Left lung (tissue), 10 donors: ENCODE data around the gene TMEM161B. TPM values are rescaled to one million over a fixed set of nuclear protein-coding genes. Genes with fewer than 3 reads are reported as not detected.
"Not testable (repeated sequence)": the region's sequence is repeated elsewhere in the genome, so short reads cannot be mapped to it uniquely, and the experiment has no call there.

Experiments used
- ATAC-seq: fragments of 200-7000 bp; cut with Tn5 transposase; one replicate; pipeline ENCODE4 v1.9.1; 2020; ENCODE audit warnings: moderate library complexity
- DNase-seq, 4 donors: peaks; one replicate each; pipeline ENCODE4 v3.0.0-alpha.2; 2013 to 2020
- H3K27ac ChIP-seq, 2 donors: fragments of 200-600 bp; sonication (generic) in 1 of 2; one replicate each; pipeline versions ENCODE4 v1.5.0 to v1.8.0; 2020 to 2021
- H3K27me3 ChIP-seq, 2 donors: fragments of 200-600 bp; sonication (generic) in 1 of 2; one replicate each; pipeline versions ENCODE4 v1.5.0 to v1.8.0; 2020 to 2021
- H3K36me3 ChIP-seq, 2 donors: fragments of 200-600 bp; sonication (generic) in 1 of 2; one replicate each; pipeline versions ENCODE4 v1.5.0 to v1.8.0; 2020 to 2021
- H3K4me1 ChIP-seq, 2 donors: fragments of 200-600 bp; one replicate each; pipeline ENCODE4 v1.8.0; 2021
- H3K4me3 ChIP-seq, 2 donors: fragments of 200-600 bp; sonication (generic) in 1 of 2; one replicate each; pipeline versions ENCODE4 v1.5.0 to v1.8.0; 2020 to 2021; ENCODE audit warnings: mild to moderate bottlenecking in 1 of 2
- H3K9me3 ChIP-seq, 2 donors: fragments of 200-600 bp; sonication (generic) in 1 of 2; one replicate each; pipeline versions ENCODE4 v1.5.0 to v1.8.0; 2020 to 2021
- CTCF ChIP-seq, 2 donors: fragments of 200-600 bp; sonication (generic) in 1 of 2; IDR thresholded peaks; one replicate each; pipeline versions ENCODE4 v1.5.0 to v1.8.0; 2021; ENCODE audit warnings: antibody characterized with exemption in 2 of 2
- intact Hi-C, 2 donors: fragments of 100-400 bp; cut with DNase I; formaldehyde crosslinking; loops; one replicate each; pipeline versions ENCODE4 v1.11.2 to v1.14.2; 2022
- polyA plus RNA-seq, 6 donors: library from polyadenylated mRNA; unstranded; fragments of 120-200 nt; gene quantifications; one replicate each; pipeline ENCODE4 v1.2.1, GENCODE V29; 2013; ENCODE audit not compliant: insufficient read length in 6 of 6
- total RNA-seq, 2 donors: library from RNA; stranded (reverse); fragmentation: NEBNext Ultra II Directional; extraction: Animal tissue kit (Norgen Biotek cat#: 25700); gene quantifications; one replicate each; pipeline ENCODE4 v1.2.1, GENCODE V29; 2021
- donor health status: DM: no; HTN: yes; CAD: no.
- donor health status: DM: no; HTN: no; CAD: no.

The TMEM161B gene
- total and polyA plus RNA-seq, 8 donors, result 13.6 to 37.1 (median 27.4) TPM

- intact Hi-C loops, result no loop called here
- peaks cover 0 to 24% of the 10 kb centered on the region in 2 donors for H3K36me3 ChIP-seq
- H3K27ac ChIP-seq, result no peak overlapping the region
- DNase-seq, result no peak
- no peaks in the 10 kb centered on the region for H3K9me3 ChIP-seq
- TF ChIP-seq CTCF (IDR thresholded peaks at IDR 0.05), result no peak
- H3K27me3 ChIP-seq, result no peaks in the 10 kb centered on the region
- no peak for ATAC-seq
- no peaks in the 10 kb centered on the region for H3K4me1 ChIP-seq
- no peak overlapping the region for H3K4me3 ChIP-seq
Observed at GRCh38 chr5:88207575-88207974, 61.1 kb downstream of the TMEM161B start.

- Histone ChIP-seq H3K9me3 (no peaks in the 10 kb centered on the region), H3K4me3 (no peak overlapping the region), H3K27me3 (no peaks in the 10 kb centered on the region), H3K36me3 (peaks cover 0 to 48% of the 10 kb centered on the region in 2 donors), H3K27ac (no peak overlapping the region), H3K4me1 (no peaks in the 10 kb centered on the region)
- ATAC-seq, result no peak
- no peak for TF ChIP-seq CTCF (IDR thresholded peaks at IDR 0.05)
- DNase-seq, result no peak
- intact Hi-C loops, result no loop called here
Observed at GRCh38 chr5:88203981-88204750, 64.5 kb downstream of the TMEM161B start.

- peaks cover 0 to 10% of the 10 kb centered on the region in 2 donors for H3K9me3 ChIP-seq
- no peak for TF ChIP-seq CTCF (IDR thresholded peaks at IDR 0.05)
- intact Hi-C loops, result no loop called here
- no peak for ATAC-seq
- H3K27ac ChIP-seq, result no peak overlapping the region
- peaks cover 0 to 55% of the 10 kb centered on the region in 2 donors for H3K36me3 ChIP-seq
- no peaks in the 10 kb centered on the region for H3K4me1 ChIP-seq
- no peak for DNase-seq
- no peaks in the 10 kb centered on the region for H3K27me3 ChIP-seq
- no peak overlapping the region for H3K4me3 ChIP-seq
Observed at GRCh38 chr5:88195636-88196035, 73.0 kb downstream of the TMEM161B start.

- DNase-seq (no peak), ATAC-seq (no peak)
- intact Hi-C loops, result no loop called here
- H3K4me3 ChIP-seq, result no peak overlapping the region
- peaks cover 0 to 53% of the 10 kb centered on the region in 2 donors for H3K36me3 ChIP-seq
- H3K27me3 ChIP-seq, result no peaks in the 10 kb centered on the region
- peaks cover under 1 to 28% of the 10 kb centered on the region in 2 donors for H3K9me3 ChIP-seq
- no peak overlapping the region for H3K27ac ChIP-seq
- H3K4me1 ChIP-seq, result no peaks in the 10 kb centered on the region
- TF ChIP-seq CTCF (IDR thresholded peaks at IDR 0.05), result no peak
Observed at GRCh38 chr5:88193896-88194295, 74.7 kb downstream of the TMEM161B start.

GRCh38 chr5:88190106-88190834 is 78.4 kb downstream of the TMEM161B start:
- peaks cover 0 to 34% of the 10 kb centered on the region in 2 donors for H3K36me3 ChIP-seq
- H3K9me3 ChIP-seq, result peaks cover 3 to 51% of the 10 kb centered on the region in 2 donors
- intact Hi-C loops, result no loop called here
- H3K4me1 ChIP-seq, result no peaks in the 10 kb centered on the region
- H3K27me3 ChIP-seq, result no peaks in the 10 kb centered on the region
- ATAC-seq (no peak), DNase-seq (no peak)
- H3K27ac ChIP-seq, result no peak overlapping the region
- TF ChIP-seq CTCF (IDR thresholded peaks at IDR 0.05), result no peak
- no peak overlapping the region for H3K4me3 ChIP-seq

- H3K27me3 ChIP-seq, DNase-seq, ATAC-seq, H3K27ac ChIP-seq, H3K4me1 ChIP-seq, H3K4me3 ChIP-seq, intact Hi-C loops: not testable (repeated sequence)
- Histone ChIP-seq H3K36me3 (peaks cover 0 to 30% of the 10 kb centered on the region in 2 donors), H3K9me3 (peaks cover 3 to 51% of the 10 kb centered on the region in 2 donors)
Observed at GRCh38 chr5:88189484-88189883, 79.2 kb downstream of the TMEM161B start.
